Measurements from ENCODE around the gene PLCXD1. TPM values are rescaled to one million over a fixed set of nuclear protein-coding genes. Genes with fewer than 3 reads are reported as not detected.

The PLCXD1 gene
- total RNA-seq, 2 donors from 2014 or later = 12.9 to 20.8 TPM

GRCh38 chrX:313546-313945 is 32.4 kb downstream of the PLCXD1 start:
- H3K4me3 ChIP-seq = no peak overlapping the region
- no peaks in the 10 kb centered on the region for H3K9me3 ChIP-seq
- TF ChIP-seq CTCF (IDR thresholded peaks at IDR 0.05) = no peak
- no peak for TF ChIP-seq POLR2A (IDR thresholded peaks at IDR 0.05)
- no peak for TF ChIP-seq POLR2AphosphoS5 (IDR thresholded peaks at IDR 0.05)
- H3K36me3 ChIP-seq = peaks cover 4 to 5% of the 10 kb centered on the region in 2 donors
- no peak for DNase-seq (ENCODE audit: low spot score)
- no peak overlapping the region for H3K27ac ChIP-seq
- no peaks in the 10 kb centered on the region for H3K4me1 ChIP-seq (replicated peaks)
- intact Hi-C loops (cut with DNase I) = no loop called here
- WGBS = 90% methylated on average over 8 of the region's 8 CpGs
- H3K27me3 ChIP-seq (replicated peaks; ENCODE audit: insufficient read depth) = no peaks in the 10 kb centered on the region

- H3K4me1 ChIP-seq (replicated peaks) = no peaks in the 10 kb centered on the region
Observed at GRCh38 chrX:314049-314448, 32.9 kb downstream of the PLCXD1 start.

GRCh38 chrX:314781-315595 is 33.8 kb downstream of the PLCXD1 start:
- intact Hi-C loops (cut with DNase I) = no loop called here
- no peaks in the 10 kb centered on the region for H3K27me3 ChIP-seq (replicated peaks; ENCODE audit: insufficient read depth)
- no peaks in the 10 kb centered on the region for H3K4me1 ChIP-seq (replicated peaks)
- 92% methylated on average over 51 of the region's 51 CpGs for WGBS
- H3K36me3 ChIP-seq = peaks cover 4 to 5% of the 10 kb centered on the region in 2 donors
- DNase-seq (ENCODE audit: low spot score) = no peak
- TF ChIP-seq POLR2AphosphoS5 (IDR thresholded peaks at IDR 0.05) (no peak), CTCF (IDR thresholded peaks at IDR 0.05) (no peak), POLR2A (IDR thresholded peaks at IDR 0.05) (no peak)
- no peaks in the 10 kb centered on the region for H3K9me3 ChIP-seq
- no peak overlapping the region for H3K27ac ChIP-seq
- H3K4me3 ChIP-seq = no peak overlapping the region

More at GRCh38 chrX:314049-314448, 32.9 kb downstream of the PLCXD1 start:
- no peaks in the 10 kb centered on the region for H3K27me3 ChIP-seq (replicated peaks; ENCODE audit: insufficient read depth)
- H3K36me3 ChIP-seq = peaks cover 4 to 5% of the 10 kb centered on the region in 2 donors
- DNase-seq (ENCODE audit: low spot score) = no peak
- intact Hi-C loops (cut with DNase I) = no loop called here
- no peak overlapping the region for H3K4me3 ChIP-seq
- H3K9me3 ChIP-seq = no peaks in the 10 kb centered on the region
- WGBS = 97% methylated on average over 34 of the region's 34 CpGs
- no peak overlapping the region for H3K27ac ChIP-seq
- no peak for TF ChIP-seq POLR2AphosphoS5 (IDR thresholded peaks at IDR 0.05)
- TF ChIP-seq POLR2A (IDR thresholded peaks at IDR 0.05) = no peak
- no peak for TF ChIP-seq CTCF (IDR thresholded peaks at IDR 0.05)

- WGBS = 90% methylated on average over 49 of the region's 50 CpGs
- intact Hi-C loops (cut with DNase I) = no loop called here
- H3K9me3 ChIP-seq = no peaks in the 10 kb centered on the region
- TF ChIP-seq POLR2AphosphoS5 (IDR thresholded peaks at IDR 0.05) (no peak), CTCF (IDR thresholded peaks at IDR 0.05) (no peak), POLR2A (IDR thresholded peaks at IDR 0.05) (no peak)
- H3K27ac ChIP-seq = no peak overlapping the region
- DNase-seq (ENCODE audit: low spot score) = no peak
- no peaks in the 10 kb centered on the region for H3K27me3 ChIP-seq (replicated peaks; ENCODE audit: insufficient read depth)
- peaks cover 4% of the 10 kb centered on the region for H3K4me1 ChIP-seq (replicated peaks)
- H3K36me3 ChIP-seq = peaks cover 4 to 5% of the 10 kb centered on the region in 2 donors
- H3K4me3 ChIP-seq = no peak overlapping the region
Observed at GRCh38 chrX:316351-317325, 35.5 kb downstream of the PLCXD1 start.

Measured in prostate gland (tissue), 2 donors.